ENCODE results near the gene GLDC. TPM values are rescaled to one million over a fixed set of nuclear protein-coding genes. Genes with fewer than 3 reads are reported as not detected.

The GLDC gene
- total and polyA plus RNA-seq, 4 donors: 26.7 to 102 (median 59.3) TPM

DNA sequence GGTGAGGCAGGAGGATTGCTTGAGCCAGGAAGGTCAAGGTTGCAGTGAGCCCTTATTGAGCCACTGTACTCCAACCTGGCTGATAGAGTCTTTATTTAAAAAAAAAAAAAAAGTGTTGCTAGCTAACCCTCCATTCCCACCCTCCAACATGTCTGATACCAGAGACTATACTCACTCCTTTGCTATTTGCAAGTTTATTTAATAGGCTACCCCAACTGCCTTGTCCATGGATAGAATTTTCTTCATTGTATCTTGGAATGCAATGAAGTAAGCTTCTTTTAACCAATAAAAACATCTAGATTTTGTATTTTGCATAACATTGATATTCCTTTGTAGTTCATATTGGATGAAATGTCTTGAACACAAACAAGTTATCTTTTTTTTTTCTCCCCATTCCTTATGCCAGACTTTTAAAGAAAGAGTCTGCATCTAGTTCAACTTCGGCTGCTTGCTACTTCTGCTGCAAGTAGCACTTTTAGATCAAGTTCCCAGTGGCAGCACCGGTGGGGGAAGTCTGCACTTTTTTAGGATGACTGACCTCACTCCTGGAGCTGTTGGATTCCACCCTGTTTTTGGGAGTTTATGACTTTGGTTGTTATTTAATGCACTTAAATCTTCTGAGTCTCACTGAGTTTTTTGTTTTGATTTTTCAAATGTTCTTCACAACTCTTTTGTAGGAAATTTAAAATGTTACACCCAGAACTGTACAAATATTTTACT is 120.0 kb downstream of the GLDC start:
- 79% methylated on average over 2 of the region's 2 CpGs for WGBS
- H3K27me3 ChIP-seq (ENCODE audit: control insufficient read depth in 4 of 4, insufficient read depth in 4 of 4, low read length in 3 of 4): no peaks in the 10 kb centered on the region
- H3K36me3 ChIP-seq (ENCODE audit: control insufficient read depth in 4 of 4, insufficient read depth in 3 of 4, low read depth in 1 of 4, low read length in 3 of 4): peaks cover 0 to 2% (median 0%) of the 10 kb centered on the region in 4 donors
- no peaks in the 10 kb centered on the region for H3K4me1 ChIP-seq (ENCODE audit: control insufficient read depth in 4 of 4, insufficient read depth in 4 of 4, low read length in 3 of 4)
- no peak for DNase-seq (ENCODE audit: low spot score)
- H3K9me3 ChIP-seq (ENCODE audit: control insufficient read depth in 4 of 4, low read length in 3 of 4): peaks cover 0 to 7% (median 2%) of the 10 kb centered on the region in 4 donors
- no peak overlapping the region for H3K27ac ChIP-seq (ENCODE audit: low read depth in 1 of 2, low read length in 2 of 2)
- TF ChIP-seq FOXA2 (IDR thresholded peaks at IDR 0.05): no peak
- no peak for TF ChIP-seq HNF4G (IDR thresholded peaks at IDR 0.05)
- no peak for TF ChIP-seq YY1 (IDR thresholded peaks at IDR 0.05)
- TF ChIP-seq, protein P1, sequence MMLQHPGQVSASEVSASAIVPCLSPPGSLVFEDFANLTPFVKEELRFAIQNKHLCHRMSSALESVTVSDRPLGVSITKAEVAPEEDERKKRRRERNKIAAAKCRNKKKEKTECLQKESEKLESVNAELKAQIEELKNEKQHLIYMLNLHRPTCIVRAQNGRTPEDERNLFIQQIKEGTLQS (IDR thresholded peaks at IDR 0.05): no peak
- TF ChIP-seq NR2F2 (IDR thresholded peaks at IDR 0.05): no peak
- TF ChIP-seq HNF4A (conservative IDR thresholded peaks at IDR 0.05): no peak
- TF ChIP-seq CTCF (IDR thresholded peaks at IDR 0.05; ENCODE audit: low read depth, low read length, missing input control): no peak
- TF ChIP-seq JUND (IDR thresholded peaks at IDR 0.05): no peak
- no peak for TF ChIP-seq EGR1 (IDR thresholded peaks at IDR 0.05; ENCODE audit: low read depth in 2 of 2)
- no peak for TF ChIP-seq GABPA (IDR thresholded peaks at IDR 0.05 in 1 of 2, conservative IDR thresholded peaks at IDR 0.05 in 1 of 2)
- TF ChIP-seq TAF1 (conservative IDR thresholded peaks at IDR 0.05): no peak
- no peak for TF ChIP-seq MAX (IDR thresholded peaks at IDR 0.05)
- TF ChIP-seq RAD21 (IDR thresholded peaks at IDR 0.05): no peak
- TF ChIP-seq, protein P2, sequence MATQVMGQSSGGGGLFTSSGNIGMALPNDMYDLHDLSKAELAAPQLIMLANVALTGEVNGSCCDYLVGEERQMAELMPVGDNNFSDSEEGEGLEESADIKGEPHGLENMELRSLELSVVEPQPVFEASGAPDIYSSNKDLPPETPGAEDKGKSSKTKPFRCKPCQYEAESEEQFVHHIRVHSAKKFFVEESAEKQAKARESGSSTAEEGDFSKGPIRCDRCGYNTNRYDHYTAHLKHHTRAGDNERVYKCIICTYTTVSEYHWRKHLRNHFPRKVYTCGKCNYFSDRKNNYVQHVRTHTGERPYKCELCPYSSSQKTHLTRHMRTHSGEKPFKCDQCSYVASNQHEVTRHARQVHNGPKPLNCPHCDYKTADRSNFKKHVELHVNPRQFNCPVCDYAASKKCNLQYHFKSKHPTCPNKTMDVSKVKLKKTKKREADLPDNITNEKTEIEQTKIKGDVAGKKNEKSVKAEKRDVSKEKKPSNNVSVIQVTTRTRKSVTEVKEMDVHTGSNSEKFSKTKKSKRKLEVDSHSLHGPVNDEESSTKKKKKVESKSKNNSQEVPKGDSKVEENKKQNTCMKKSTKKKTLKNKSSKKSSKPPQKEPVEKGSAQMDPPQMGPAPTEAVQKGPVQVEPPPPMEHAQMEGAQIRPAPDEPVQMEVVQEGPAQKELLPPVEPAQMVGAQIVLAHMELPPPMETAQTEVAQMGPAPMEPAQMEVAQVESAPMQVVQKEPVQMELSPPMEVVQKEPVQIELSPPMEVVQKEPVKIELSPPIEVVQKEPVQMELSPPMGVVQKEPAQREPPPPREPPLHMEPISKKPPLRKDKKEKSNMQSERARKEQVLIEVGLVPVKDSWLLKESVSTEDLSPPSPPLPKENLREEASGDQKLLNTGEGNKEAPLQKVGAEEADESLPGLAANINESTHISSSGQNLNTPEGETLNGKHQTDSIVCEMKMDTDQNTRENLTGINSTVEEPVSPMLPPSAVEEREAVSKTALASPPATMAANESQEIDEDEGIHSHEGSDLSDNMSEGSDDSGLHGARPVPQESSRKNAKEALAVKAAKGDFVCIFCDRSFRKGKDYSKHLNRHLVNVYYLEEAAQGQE (IDR thresholded peaks at IDR 0.05): no peak
- TF ChIP-seq SP1 (IDR thresholded peaks at IDR 0.05): no peak
- TF ChIP-seq ZBTB33 (IDR thresholded peaks at IDR 0.05): no peak
- no peak for TF ChIP-seq RXRA (IDR thresholded peaks at IDR 0.05)
- H3K4me3 ChIP-seq (ENCODE audit: low read depth in 1 of 3, low read length in 3 of 3): no peak overlapping the region
- no peak overlapping the region for H3K9ac ChIP-seq (ENCODE audit: low read depth in 1 of 2, low read length in 2 of 2)

Measured in liver (tissue), 9 donors.